Neural progenitor cell (in vitro differentiated cells): ENCODE data around the gene POMT2. TPM values are rescaled to one million over a fixed set of nuclear protein-coding genes. Genes with fewer than 3 reads are reported as not detected.

ENCODE experiments used
- DNase-seq: peaks from one replicate; pipeline ENCODE4 v3.0.0-alpha.2; 2016; ENCODE audit warnings: low spot score
- H2AFZ ChIP-seq: fragments of 200-600 bp; sonication (generic); replicated peaks from 2 replicates; pipeline ENCODE4 v1.6.1; 2016; ENCODE audit warnings: antibody characterized with exemption
- H3F3A ChIP-seq: fragments of 200-600 bp; sonication (generic); 2 replicates; pipeline ENCODE4 v1.6.1; 2016; ENCODE audit warnings: antibody characterized with exemption, low read depth
- H3K27ac ChIP-seq: fragments of 200-600 bp; sonication (generic); 2 replicates; pipeline ENCODE4 v1.5.1; 2016; ENCODE audit warnings: mild to moderate bottlenecking
- H3K27me3 ChIP-seq: fragments of 200-600 bp; sonication (generic); 2 replicates; pipeline ENCODE4 v1.6.1; 2016; ENCODE audit warnings: mild to moderate bottlenecking, moderate library complexity
- H3K36me3 ChIP-seq: fragments of 200-600 bp; sonication (generic); 2 replicates; pipeline ENCODE4 v1.5.1; 2016
- H3K4me1 ChIP-seq: fragments of 200-600 bp; sonication (generic); 2 replicates; pipeline ENCODE4 v1.6.1; 2016; ENCODE audit warnings: mixed run types
- H3K4me2 ChIP-seq: fragments of 200-600 bp; sonication (generic); 2 replicates; pipeline ENCODE4 v1.6.1; 2016
- H3K4me3 ChIP-seq: fragments of 200-600 bp; sonication (generic); 2 replicates; pipeline ENCODE4 v1.5.1; 2016
- H3K79me2 ChIP-seq: fragments of 200-600 bp; sonication (generic); 2 replicates; pipeline ENCODE4 v1.6.1; 2016; ENCODE audit warnings: low read depth
- H3K9ac ChIP-seq: fragments of 200-600 bp; sonication (generic); 2 replicates; pipeline ENCODE4 v1.6.1; 2016
- H3K9me3 ChIP-seq: fragments of 200-600 bp; sonication (generic); 2 replicates; pipeline ENCODE4 v1.5.1; 2016; ENCODE audit warnings: low read depth
- H4K20me1 ChIP-seq: fragments of 200-600 bp; sonication (generic); 2 replicates; pipeline ENCODE4 v1.6.1; 2016; ENCODE audit warnings: low read depth
- H3K27ac Mint-ChIP-seq: 3 replicates; pipeline ENCODE4 v1.8.0; 2021; ENCODE audit warnings: mixed read lengths
- H3K27me3 Mint-ChIP-seq: 2 replicates; pipeline ENCODE4 v1.8.0; 2022; ENCODE audit warnings: low read depth, mild to moderate bottlenecking, inconsistent platforms, moderate library complexity, mixed read lengths; ENCODE audit not compliant: insufficient read depth
- H3K36me3 Mint-ChIP-seq: 3 replicates; pipeline ENCODE4 v1.8.0; 2021; ENCODE audit warnings: mixed read lengths
- H3K4me1 Mint-ChIP-seq: 3 replicates; pipeline ENCODE4 v1.8.0; 2021; ENCODE audit warnings: mixed read lengths
- H3K4me3 Mint-ChIP-seq: 3 replicates; pipeline ENCODE4 v1.8.0; 2021; ENCODE audit warnings: mild to moderate bottlenecking, moderate library complexity, mixed read lengths
- H3K9me3 Mint-ChIP-seq: 3 replicates; pipeline ENCODE4 v1.8.0; 2020; ENCODE audit warnings: mixed read lengths
- CTCF ChIP-seq: fragments of 200-600 bp; sonication (generic); IDR thresholded peaks from 2 replicates; pipeline ENCODE4 v1.5.1; 2017; ENCODE audit warnings: antibody characterized with exemption, mild to moderate bottlenecking
- EZH2 ChIP-seq: fragments of 200-600 bp; sonication (generic); IDR thresholded peaks from 2 replicates; pipeline ENCODE4 v1.6.1; 2017; ENCODE audit warnings: antibody characterized with exemption, mild to moderate bottlenecking, moderate library complexity
- EZH2phosphoT487 ChIP-seq: fragments of 200-600 bp; sonication (generic); IDR thresholded peaks from 2 replicates; pipeline ENCODE4 v1.6.1; 2017; ENCODE audit warnings: antibody characterized with exemption
- total RNA-seq: library from RNA; depleted of rRNA; stranded (reverse); fragments of >200 nt; gene quantifications from 2 replicates; pipeline ENCODE4 v1.2.3, GENCODE V29; 2015; ENCODE audit warnings: low replicate concordance

The POMT2 gene
- total RNA-seq, 1 donor from 2014 or later, result 6.2 TPM

- Histone ChIP-seq H3K4me3 (no peak overlapping the region), H3K4me1 (no peaks in the 10 kb centered on the region), H3F3A (no peaks in the 10 kb centered on the region), H2AFZ (no peak overlapping the region), H4K20me1 (no peaks in the 10 kb centered on the region), H3K9ac (no peak overlapping the region), H3K9me3 (no peaks in the 10 kb centered on the region), H3K27me3 (no peaks in the 10 kb centered on the region), H3K27ac (no peak overlapping the region), H3K79me2 (no peaks in the 10 kb centered on the region), H3K36me3 (no peaks in the 10 kb centered on the region), H3K4me2 (no peak overlapping the region)
- H3K4me3 Mint-ChIP-seq, result no peak overlapping the region
- H3K27me3 Mint-ChIP-seq, result peaks cover 11% of the 10 kb centered on the region
- DNase-seq, result no peak
- TF ChIP-seq CTCF (no peak), EZH2 (no peak), EZH2phosphoT487 (no peak)
- H3K9me3 Mint-ChIP-seq, result no peaks in the 10 kb centered on the region
- H3K36me3 Mint-ChIP-seq, result no peaks in the 10 kb centered on the region
- peaks cover 3% of the 10 kb centered on the region for H3K4me1 Mint-ChIP-seq
- H3K27ac Mint-ChIP-seq, result no peak overlapping the region
Observed at GRCh38 chr14:77249286-77249685, 71.4 kb downstream of the POMT2 start.

GRCh38 chr14:77248666-77249065, 72.0 kb downstream of the POMT2 start:
- Mint-ChIP-seq H3K9me3 (no peaks in the 10 kb centered on the region), H3K4me3 (no peak overlapping the region), H3K36me3 (no peaks in the 10 kb centered on the region), H3K27ac (no peak overlapping the region), H3K27me3 (peaks cover 8% of the 10 kb centered on the region), H3K4me1 (peaks cover 3% of the 10 kb centered on the region)
- TF ChIP-seq CTCF (no peak), EZH2 (no peak), EZH2phosphoT487 (no peak)
- no peak overlapping the region for H3K4me3 ChIP-seq
- no peaks in the 10 kb centered on the region for H3F3A ChIP-seq
- H3K4me2 ChIP-seq, result no peak overlapping the region
- H4K20me1 ChIP-seq, result no peaks in the 10 kb centered on the region
- H2AFZ ChIP-seq, result no peak overlapping the region
- no peaks in the 10 kb centered on the region for H3K4me1 ChIP-seq
- no peak for DNase-seq
- no peaks in the 10 kb centered on the region for H3K27me3 ChIP-seq
- no peaks in the 10 kb centered on the region for H3K36me3 ChIP-seq
- H3K9me3 ChIP-seq, result no peaks in the 10 kb centered on the region
- H3K79me2 ChIP-seq, result no peaks in the 10 kb centered on the region
- no peak overlapping the region for H3K27ac ChIP-seq
- no peak overlapping the region for H3K9ac ChIP-seq

GRCh38 chr14:77246784-77247183, 73.9 kb downstream of the POMT2 start:
- H3K4me3 ChIP-seq, result no peak overlapping the region
- H3K4me1 Mint-ChIP-seq, result peaks cover 3% of the 10 kb centered on the region
- H3K27ac ChIP-seq, result no peak overlapping the region
- no peaks in the 10 kb centered on the region for H3K36me3 Mint-ChIP-seq
- H3K4me1 ChIP-seq, result no peaks in the 10 kb centered on the region
- peaks cover 8% of the 10 kb centered on the region for H3K27me3 Mint-ChIP-seq
- H4K20me1 ChIP-seq, result no peaks in the 10 kb centered on the region
- no peak for DNase-seq
- no peak overlapping the region for H3K9ac ChIP-seq
- H3K9me3 ChIP-seq, result no peaks in the 10 kb centered on the region
- no peaks in the 10 kb centered on the region for H3K36me3 ChIP-seq
- H3K4me2 ChIP-seq, result no peak overlapping the region
- H2AFZ ChIP-seq, result no peak overlapping the region
- H3K4me3 Mint-ChIP-seq, result no peak overlapping the region
- no peaks in the 10 kb centered on the region for H3K9me3 Mint-ChIP-seq
- H3K27ac Mint-ChIP-seq, result no peak overlapping the region
- TF ChIP-seq EZH2phosphoT487, result no peak
- TF ChIP-seq EZH2, result no peak
- no peak for TF ChIP-seq CTCF
- H3K79me2 ChIP-seq, result no peaks in the 10 kb centered on the region
- no peaks in the 10 kb centered on the region for H3K27me3 ChIP-seq
- H3F3A ChIP-seq, result no peaks in the 10 kb centered on the region
